GM12872 (cell line): ENCODE results near the gene RNASEH1.

Experiments used
- TF ChIP-seq, protein P1 (sequence below): IDR thresholded peaks from 3 replicates; pipeline ENCODE4 v1.5.1; 2011; ENCODE audit warnings: low read depth, mild to moderate bottlenecking, low read length, moderate library complexity; ENCODE audit not compliant: insufficient read depth

The RNASEH1 gene

DNA sequence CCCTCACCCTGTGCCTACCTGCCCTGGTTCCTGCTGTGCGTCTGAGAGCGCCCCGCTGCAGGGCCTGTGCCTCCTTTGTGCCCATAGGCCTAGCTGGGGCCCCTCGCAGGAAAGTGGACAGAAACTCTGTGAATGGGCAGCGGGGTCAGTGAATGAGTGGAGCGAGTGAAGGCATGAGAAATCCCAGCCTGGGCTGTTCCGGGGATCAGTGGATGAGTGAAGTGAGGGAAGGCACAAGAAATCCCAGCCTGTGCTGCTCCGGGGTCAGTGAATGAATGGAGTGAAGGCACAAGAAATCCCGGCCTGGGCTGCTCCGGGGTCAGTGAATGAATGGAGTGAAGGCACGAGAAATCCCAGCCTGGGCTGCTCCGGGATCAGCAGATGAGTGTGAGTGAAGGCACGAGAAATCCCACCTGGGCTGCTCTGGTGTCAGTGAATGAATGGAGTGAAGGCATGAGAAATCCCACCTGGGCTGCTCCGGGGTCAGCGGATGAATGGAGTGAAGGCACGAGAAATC is 38.8 kb upstream of the RNASEH1 start:
- TF ChIP-seq, protein P1, sequence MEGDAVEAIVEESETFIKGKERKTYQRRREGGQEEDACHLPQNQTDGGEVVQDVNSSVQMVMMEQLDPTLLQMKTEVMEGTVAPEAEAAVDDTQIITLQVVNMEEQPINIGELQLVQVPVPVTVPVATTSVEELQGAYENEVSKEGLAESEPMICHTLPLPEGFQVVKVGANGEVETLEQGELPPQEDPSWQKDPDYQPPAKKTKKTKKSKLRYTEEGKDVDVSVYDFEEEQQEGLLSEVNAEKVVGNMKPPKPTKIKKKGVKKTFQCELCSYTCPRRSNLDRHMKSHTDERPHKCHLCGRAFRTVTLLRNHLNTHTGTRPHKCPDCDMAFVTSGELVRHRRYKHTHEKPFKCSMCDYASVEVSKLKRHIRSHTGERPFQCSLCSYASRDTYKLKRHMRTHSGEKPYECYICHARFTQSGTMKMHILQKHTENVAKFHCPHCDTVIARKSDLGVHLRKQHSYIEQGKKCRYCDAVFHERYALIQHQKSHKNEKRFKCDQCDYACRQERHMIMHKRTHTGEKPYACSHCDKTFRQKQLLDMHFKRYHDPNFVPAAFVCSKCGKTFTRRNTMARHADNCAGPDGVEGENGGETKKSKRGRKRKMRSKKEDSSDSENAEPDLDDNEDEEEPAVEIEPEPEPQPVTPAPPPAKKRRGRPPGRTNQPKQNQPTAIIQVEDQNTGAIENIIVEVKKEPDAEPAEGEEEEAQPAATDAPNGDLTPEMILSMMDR: no peak

DNA sequence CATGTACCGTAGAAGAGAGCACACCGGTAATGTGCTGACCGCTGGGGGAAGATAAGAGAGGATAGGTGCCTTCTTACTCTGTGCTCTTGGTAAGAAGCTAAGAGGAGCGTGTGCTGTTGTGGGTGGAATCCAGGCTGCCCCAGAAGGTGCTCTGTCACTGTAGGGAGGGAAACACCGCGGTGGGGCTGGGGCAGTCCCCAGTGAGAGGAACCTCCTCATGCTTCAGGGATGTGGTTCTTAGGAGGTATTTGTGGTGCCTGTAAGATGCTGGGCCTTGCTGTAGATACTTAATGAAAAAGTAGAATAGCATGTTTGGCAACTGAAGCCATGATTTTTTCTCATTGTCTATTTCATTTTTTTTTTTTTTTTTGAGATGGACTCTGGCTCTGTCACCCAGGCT is 37.9 kb upstream of the RNASEH1 start:
- TF ChIP-seq, protein P1: no peak

DNA sequence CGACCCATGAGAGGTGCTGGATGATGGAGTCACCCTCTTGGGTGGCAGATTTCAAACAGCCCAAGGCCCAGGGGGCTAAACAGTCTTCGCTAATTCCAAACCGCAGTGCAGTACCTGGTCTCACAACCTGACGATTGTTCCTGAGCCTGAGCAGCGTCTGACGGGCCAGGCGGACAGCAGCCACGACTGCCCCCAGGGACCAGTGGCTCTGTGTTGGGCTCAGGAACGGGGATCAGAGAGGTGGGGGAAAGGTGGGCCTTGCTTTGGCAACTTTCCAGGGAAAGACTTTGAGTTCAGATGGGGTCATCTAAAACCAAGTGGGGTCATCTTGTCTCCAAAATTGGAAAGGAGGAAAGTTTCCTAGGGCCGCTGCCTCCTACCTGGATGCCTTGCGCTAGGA is 37.3 kb upstream of the RNASEH1 start:
- TF ChIP-seq, protein P1: no peak

DNA sequence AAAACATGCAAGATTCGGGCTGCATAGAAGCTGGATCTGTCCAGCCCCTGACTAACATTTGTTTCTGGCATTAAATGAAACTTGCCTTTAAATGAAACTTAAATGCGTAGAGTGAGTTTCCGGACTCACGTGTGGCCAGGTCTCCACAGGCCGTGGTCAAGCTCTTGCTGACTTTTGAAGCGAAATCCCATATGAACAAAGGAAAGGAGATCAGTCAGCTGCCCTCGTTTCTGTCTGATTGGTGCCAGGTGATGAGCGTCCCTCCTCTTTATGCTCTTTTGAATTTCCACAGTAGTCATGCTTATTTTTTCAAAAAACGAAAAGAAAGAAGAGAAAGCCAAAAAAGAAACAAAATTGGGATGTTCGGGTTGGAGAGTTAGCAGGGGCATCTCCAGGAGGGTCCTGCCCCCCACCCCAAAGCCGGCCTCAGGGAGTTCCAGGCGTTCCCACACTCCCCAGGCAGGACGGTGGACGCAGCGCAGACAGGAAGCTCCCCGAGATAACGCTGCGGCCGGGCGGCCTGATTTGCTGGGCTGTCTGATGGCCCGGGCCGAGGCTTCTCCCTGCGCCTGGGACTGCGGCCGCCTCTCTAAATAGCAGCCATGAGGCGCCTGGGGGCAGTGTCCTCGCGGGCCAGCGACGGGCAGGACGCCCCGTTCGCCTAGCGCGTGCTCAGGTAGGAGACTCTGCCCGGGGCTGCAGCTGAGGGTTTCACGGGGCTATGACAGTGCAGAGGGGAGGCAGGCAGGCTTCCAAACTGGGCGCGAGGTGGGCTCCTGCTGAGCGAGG is 36.6 kb upstream of the RNASEH1 start, which contains the start of gene COLEC11:
TSS of gene COLEC11 (plus strand) at position 620 of the 789 bp plus-strand sequence. CDS start 9,229 bp downstream, outside the sequence.
- TF ChIP-seq, protein P1: no peak

DNA sequence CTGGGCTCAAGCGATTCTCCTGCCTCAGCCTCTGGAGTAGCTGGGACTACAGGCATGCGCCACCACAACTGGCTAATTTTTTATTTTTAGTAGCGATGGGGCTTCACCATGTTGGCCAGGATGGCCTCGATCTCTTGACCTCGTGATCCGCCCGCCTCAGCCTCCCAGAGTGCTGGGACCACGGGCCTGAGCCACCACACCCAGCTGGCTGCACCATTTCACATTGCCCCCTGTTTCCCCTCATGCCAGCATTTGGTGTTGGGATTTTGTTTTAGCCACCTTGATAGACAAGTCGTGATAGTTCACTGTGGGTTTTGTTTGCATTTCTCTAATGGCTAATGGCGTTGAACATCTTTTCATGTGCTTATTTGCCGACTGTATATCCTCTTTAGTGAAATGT is 31.0 kb upstream of the RNASEH1 start:
- TF ChIP-seq, protein P1: no peak

DNA sequence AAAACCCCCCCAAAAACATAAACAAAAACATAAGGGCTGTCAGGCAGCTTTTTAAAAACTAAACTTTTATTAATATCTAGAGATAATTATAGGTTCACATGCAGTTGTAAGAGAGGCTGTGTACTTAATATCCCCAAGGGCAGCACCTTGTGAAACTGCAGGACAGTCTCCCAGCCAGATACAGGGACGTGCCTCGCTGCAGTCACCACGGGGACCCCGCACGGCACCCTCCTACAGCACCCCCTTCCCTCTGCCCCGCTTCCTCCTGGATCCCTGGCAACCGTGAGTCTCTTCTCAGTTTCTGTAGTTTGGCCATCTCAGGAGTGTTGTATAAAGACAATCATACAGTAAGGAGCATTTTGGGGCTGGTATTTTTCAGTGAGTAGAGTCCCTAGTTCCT is 30.0 kb upstream of the RNASEH1 start:
- TF ChIP-seq, protein P1: no peak

DNA sequence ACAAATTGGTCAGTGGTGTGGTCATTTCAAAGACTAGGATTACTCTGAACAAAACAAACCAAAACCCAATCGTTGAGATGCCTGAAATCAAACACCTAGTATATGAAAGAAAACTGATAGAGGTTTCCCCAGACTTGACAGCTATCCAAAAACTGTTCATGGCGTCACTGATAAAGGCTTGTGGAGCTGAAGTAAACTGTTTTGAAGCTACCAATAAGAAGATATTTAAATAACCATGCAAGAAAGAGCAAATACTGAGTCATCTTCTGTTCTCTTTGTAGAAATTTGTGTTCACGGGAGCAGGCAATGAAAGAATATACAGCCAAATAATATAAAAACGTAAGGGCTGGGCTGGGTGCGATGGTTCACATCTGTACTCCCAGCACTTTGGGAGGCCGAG is 29.3 kb upstream of the RNASEH1 start:
- TF ChIP-seq, protein P1: no peak
